ENCODE data around the gene GJA4. TPM values are rescaled to one million over a fixed set of nuclear protein-coding genes. Genes with fewer than 3 reads are reported as not detected.

GJA4 gene
- total RNA-seq (2014; rRNA removed; shearing (Covaris generic)): not detected in 2 replicates

DNA sequence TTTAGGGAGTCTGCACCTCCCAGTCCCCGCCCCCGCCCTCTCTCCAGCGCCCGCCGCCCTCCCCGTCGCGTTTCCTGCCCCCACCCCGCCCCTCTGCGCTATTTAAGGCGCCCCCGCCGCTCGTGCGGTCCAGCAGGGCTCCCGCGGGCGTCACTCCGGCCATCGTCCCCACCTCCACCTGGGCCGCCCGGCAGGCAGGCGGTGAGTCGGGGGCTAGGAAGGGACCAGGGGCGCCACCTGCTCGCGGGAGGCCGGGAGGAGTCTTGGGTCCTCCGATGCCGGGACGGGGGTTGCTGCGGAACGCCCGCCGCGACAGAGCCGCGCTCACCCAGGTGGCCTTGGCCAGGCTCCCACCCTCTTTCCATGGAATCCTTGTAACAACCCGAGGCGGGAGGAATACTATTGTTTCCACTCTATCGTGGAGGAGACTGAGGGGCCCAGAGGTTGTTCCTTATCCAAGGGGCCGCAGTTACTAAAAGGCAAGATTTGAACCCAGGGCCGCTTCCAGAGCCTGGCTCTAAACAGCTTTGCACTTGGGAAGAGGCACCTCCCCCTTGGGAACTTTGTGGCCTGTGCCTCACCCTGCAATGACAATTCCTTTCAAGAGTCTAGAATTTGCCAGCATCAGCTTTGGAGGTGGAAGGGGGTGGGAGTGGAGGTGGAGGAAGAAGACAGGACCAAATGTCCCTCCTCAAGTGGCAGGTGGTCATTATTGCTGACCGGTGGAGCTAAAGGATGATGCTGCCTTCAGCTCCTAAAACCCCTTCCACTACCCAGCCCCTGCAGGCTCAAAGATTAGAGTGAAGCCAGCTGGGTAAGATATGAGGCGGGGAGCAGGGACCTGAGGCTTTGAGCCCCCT is at the start of gene GJA4:
Gene GJA4, plus strand, starts transcription at position 132 of the 860 bp plus-strand sequence. CDS start 1,215 bp downstream, outside the sequence.
- DNase-seq (ENCODE audit: low spot score): no peak

DNA sequence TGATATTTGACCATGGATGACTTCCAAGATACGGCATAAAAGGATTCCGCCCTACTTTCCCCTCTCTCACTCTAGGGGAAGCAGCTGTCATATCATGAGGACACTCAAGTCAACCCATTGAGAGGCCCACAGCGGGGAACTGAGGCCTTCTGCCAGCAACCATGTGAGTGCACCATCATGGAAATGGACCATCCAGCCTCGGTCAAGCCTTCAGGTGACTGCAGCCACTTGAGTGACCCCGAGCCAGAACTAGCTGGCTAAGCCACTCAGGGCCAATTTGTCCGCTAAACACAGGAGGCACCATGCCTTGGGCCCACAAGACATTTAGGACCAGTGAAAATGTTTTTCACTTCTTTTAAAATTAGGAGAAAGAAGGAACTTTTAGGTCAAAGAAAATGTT is 49.0 kb upstream of the GJA4 start:
- no peak for DNase-seq (ENCODE audit: low spot score)

DNA sequence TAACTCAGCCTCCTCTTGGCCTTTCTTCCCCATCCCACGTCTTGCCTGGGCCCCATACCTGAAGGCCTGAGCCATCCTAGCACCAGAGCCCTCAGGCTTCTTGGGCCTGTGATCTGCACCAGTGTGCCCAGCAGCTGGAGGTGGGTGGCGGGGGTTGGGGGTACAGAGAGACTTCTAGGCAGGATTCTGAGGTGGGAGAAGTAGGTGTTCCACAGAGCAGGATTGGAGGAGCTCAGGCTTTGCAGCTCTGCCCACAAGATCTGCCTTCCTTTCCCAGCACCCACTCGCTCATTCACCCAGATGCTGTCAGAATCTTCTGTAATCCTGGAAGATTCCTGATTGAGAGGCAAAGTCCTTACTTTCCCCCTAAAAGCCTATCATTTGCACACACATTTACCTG is 47.9 kb upstream of the GJA4 start:
- DNase-seq (ENCODE audit: low spot score): no peak

DNA sequence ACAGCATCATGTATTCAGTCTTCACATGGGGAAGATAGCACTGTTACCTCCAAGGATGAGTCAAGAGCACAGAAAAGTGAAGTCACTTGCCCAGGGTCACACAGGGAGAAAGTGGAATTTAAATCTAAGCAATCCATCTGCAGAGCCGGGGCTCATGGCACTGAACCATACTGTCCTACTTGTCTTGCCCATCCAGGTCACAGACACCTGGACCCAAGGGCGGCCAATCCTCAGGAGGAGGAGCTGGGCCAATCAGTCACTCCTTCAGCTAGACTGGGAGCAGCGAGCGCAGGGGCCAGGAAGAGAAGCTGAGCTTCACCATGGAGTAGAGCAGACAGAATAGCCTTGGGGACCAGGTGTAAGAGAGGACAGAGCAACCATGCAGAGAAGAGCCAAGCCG is 47.1 kb upstream of the GJA4 start:
- DNase-seq (ENCODE audit: low spot score): no peak

DNA sequence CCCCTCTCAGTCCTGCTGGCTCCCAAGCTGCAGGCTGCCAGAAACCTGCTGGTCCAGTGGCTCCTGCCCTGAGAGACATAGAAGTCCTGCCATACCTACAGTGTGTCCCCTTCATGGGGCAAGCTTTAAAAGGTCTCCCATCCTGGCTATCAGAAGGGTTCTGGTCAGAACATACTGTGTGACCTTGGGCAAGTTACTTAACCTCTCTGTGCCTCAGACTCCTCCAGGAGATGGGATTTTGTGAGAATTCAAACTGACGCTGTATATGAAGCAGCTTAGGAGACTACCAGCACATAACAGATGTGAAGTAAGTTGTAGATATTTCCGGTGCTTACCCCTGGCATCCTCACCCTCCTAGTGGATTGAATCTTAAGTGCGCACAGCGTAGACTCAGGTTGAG is 46.7 kb upstream of the GJA4 start:
- DNase-seq (ENCODE audit: low spot score): no peak

DNA sequence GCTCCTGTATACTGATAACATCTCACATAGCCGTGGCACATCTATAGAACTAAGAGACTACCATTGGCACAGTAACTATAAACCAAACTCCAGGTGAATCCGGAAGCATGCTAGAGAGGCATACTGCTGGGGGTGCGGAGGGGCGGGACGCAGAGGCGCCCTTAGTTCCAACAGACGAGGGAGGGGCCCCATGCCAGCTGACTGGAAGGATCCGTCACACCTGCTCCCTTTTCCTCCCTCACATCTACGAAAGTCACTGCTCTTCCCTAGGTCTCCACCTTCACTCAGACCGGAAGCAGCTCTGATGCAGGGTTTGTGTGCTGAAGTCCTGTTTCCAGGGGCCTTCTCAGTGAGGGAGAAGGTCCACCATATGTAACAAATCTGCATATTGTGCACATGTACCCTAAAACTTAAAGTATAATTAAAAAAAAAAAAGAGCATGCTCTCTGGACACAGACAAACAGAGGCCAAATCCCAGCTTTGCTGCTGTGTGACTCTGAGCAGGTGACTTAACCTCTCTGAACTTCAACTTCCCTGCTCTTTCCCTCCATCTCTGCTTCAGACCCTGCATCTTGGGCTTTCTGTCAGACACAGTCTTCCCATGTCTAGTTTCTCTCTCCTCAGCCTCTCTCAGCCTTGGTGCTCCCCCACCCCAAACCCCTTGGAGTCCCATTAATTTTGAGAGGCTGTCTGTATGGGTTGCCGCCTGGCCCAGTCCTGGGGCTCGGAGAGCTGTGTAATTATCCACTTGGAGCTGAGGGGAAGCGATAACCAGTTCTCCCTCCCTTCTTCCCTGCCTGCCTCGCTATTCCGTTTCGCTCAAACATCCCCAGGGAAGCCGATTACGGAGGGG is 45.8 kb upstream of the GJA4 start:
- DNase-seq (ENCODE audit: low spot score): no peak

DNA sequence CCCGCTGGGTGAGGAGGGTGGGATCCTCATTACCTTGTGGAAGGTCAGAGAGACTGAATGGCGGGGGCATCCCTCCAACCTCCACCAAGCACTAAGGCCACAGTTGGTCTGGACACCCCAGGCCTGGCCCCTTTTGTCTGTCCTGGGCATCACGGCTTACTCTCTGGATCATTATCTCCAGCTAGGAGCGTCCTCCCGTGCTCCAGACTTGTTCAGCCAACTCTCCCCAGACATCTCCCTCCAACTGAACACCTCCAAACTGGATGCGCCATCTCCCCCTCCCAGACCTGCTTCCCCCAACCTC is 45.2 kb upstream of the GJA4 start:
- DNase-seq (ENCODE audit: low spot score): no peak

DNA sequence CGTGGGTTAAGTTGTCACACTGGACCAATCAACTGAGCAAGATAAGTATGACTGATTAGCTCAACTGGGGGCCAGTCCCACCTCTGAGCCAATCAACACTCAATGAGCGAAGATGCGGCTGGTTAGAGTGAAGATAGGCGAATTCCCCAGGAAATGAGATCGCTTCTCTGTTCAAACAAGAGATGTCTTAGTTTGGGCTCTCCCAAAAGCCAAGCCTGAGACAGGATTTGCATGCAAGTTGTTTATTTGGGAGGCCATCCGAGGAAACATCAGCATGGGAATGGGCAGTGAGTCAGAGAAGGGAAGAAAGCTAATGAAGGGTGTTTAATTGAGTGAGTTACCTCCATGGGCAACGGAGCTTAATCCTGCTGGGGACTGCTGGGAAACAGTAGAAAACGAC is 42.8 kb upstream of the GJA4 start:
- no peak for DNase-seq (ENCODE audit: low spot score)

DNA sequence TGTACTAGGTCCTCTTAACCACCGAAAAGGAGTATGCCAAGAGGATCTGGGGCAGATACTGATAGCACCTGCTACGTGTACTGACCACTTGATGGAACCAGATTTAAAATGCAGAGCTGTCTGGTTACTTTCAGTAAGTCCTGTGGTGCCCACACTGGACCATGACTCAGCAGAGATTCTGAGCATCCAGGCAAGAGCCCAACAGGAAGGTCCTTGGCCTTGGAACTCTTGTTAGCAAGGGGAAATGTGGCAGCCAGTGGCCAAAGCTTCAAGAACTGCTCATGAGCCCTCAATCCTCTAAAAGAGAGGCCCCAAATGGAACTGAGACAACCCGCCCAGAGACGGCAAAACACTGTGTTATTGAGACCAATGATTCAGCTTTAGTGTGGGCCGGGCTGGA is 42.2 kb upstream of the GJA4 start:
- no peak for DNase-seq (ENCODE audit: low spot score)

DNA sequence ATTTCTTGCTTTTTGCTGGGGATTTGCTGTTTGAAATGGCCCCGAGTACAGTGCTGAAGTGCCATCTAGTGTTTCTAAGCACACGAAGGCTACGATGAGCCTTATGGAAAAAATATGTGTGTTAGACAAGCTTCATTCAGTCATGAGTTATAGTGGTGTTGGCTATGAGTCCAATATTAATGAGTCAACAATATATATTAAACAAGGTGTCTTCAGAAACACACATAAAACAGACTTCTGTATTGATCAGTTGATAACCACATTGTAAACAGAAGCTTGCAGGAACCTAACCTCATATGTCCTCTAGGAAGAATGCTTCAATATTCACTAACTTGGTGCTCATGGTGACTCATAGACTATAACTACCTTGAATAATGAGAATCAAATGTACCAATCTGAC is 39.6 kb upstream of the GJA4 start:
- DNase-seq (ENCODE audit: low spot score): no peak

DNA sequence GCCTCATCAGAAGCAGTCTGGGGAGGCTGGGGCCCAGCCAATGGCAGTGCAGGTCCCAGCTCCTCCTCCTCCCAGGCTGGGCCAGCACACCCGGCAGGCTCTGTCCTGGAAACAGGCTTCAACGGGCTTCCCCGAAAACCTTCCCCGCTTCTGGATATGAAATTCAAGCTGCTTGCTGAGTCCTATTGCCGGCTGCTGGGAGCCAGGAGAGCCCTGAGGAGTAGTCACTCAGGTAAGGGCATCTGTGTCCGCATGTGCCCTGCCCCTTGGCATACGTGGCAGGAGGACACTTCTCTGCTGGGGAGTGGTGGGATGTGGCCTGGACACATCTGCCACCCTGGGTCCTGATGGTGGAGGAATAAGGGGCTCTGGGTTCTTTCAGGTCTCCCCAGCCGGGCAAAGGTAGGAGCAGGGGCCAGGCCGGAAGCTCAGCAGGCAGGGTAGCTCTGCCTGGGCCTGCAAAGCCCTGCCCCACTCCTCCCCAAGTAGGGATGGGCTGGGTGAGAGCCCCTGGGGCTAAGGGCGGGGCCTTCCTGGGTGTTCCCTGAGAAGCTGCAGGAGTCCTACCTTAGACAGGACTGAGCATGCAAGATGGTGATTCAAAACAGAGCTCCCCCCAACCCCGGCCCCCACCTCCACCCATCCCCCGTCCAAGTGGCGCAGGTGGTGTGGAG is 37.7 kb upstream of the GJA4 start, which contains the start of gene GJB5:
Gene GJB5, plus strand, starts transcription at position 84 of the 674 bp plus-strand sequence. CDS start 2,284 bp downstream, outside the sequence.
- DNase-seq (ENCODE audit: low spot score): no peak

DNA sequence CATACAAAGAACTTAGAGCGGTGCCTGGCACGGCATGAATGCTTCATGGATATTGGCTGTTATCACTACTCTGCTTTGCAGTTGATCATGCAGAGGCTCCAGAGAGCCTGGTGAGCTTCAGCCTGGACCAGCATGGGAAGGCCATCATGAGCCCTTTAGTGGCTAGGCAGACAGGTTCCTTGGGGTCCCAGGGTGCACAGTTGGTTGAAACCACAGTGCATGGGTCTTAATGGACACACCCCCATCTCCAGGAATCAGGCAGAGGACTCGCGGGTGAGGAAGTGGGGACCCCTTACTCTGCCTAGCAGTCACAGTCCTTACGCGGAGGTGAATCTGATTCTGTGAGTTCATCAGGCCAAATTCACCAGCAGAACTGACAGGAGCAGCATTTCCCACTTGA is 36.8 kb upstream of the GJA4 start:
- DNase-seq (ENCODE audit: low spot score): no peak

DNA sequence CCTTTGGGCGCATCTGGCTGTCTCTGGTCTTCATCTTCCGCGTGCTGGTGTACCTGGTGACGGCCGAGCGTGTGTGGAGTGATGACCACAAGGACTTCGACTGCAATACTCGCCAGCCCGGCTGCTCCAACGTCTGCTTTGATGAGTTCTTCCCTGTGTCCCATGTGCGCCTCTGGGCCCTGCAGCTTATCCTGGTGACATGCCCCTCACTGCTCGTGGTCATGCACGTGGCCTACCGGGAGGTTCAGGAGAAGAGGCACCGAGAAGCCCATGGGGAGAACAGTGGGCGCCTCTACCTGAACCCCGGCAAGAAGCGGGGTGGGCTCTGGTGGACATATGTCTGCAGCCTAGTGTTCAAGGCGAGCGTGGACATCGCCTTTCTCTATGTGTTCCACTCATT is 35.4 kb upstream of the GJA4 start:
- DNase-seq (ENCODE audit: low spot score): no peak

DNA sequence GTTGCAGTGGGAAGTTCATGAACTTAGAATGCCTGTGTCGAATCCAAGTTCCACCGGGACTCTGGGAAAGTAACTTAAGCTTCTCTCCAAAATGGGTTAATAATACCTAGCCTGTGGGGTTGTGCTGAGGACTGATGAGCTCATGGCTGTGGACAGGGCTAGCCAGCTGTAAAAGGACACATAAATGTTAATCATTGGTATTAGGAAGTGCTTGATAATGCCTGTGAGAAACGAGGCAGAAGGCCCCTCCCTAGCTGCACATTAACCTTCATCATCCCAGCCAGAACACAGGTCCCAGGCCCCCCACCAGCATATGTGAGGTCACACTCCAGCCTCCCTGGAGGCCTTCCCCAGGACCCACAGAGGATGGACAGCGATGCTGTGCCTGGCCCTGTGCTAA is 34.0 kb upstream of the GJA4 start:
- DNase-seq (ENCODE audit: low spot score): no peak

DNA sequence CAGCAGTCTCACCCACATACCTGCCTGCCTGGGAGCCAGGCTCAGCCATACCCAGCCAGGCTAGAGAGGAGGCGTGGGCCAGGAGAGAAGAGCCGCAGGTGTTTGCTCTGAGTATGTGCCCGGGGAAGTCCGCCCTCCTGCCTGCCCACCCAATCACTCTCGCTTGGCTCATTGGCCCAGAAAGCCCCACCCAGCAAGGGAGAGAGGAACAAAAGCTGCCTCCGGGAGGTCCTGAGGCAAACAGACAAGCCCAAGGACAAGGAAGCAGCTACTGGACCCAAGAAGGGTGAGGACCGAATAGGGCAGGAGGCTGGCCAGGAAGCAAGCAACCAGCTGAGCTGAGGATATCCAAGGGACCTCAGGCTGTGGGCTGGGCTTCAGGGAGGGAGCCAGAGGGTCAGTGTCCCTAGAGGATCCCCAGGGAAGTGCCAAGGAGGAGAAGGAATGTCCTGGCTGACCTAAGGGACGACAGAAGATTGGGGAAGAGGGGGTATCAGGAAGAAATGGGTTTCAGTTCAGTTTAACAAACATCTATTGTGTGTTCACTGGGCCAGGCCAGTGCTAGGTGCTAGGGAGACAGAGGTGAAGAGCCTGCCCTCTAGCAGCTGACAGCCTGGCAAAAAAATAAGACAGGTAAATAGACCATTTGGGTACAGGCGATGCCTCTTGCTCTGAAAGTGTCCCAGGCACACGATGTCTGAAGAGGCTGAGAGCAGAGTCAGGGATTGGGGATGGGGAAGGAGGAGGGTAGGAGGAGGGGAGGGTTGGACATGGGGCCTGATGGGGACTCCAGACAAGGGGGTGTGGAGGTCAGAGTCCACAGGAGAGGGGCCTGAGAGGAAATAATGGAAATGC is 33.1 kb upstream of the GJA4 start, which contains the start of gene GJB4:
Gene GJB4, plus strand, starts transcription at position 238 of the 855 bp plus-strand sequence. CDS start 1,515 bp downstream, outside the sequence.
- DNase-seq (ENCODE audit: low spot score): no peak

DNA sequence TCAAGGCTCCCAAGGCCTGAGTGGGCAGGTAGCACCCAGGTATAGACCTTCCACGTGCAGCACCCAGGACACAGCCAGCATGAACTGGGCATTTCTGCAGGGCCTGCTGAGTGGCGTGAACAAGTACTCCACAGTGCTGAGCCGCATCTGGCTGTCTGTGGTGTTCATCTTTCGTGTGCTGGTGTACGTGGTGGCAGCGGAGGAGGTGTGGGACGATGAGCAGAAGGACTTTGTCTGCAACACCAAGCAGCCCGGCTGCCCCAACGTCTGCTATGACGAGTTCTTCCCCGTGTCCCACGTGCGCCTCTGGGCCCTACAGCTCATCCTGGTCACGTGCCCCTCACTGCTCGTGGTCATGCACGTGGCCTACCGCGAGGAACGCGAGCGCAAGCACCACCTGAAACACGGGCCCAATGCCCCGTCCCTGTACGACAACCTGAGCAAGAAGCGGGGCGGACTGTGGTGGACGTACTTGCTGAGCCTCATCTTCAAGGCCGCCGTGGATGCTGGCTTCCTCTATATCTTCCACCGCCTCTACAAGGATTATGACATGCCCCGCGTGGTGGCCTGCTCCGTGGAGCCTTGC is 31.5 kb upstream of the GJA4 start:
- DNase-seq (ENCODE audit: low spot score): no peak

DNA sequence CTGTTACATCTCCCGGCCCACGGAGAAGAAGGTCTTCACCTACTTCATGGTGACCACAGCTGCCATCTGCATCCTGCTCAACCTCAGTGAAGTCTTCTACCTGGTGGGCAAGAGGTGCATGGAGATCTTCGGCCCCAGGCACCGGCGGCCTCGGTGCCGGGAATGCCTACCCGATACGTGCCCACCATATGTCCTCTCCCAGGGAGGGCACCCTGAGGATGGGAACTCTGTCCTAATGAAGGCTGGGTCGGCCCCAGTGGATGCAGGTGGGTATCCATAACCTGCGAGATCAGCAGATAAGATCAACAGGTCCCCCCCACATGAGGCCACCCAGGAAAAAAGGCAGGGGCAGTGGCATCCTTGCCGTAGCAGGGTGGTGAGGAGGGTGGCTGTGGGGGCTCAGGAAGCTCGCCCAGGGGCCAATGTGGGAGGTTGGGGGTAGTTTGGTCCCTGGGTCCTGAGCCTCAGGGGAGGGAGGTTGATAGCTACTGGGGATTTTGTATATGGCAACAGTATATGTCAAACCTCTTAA is 31.0 kb upstream of the GJA4 start:
- no peak for DNase-seq (ENCODE audit: low spot score)

DNA sequence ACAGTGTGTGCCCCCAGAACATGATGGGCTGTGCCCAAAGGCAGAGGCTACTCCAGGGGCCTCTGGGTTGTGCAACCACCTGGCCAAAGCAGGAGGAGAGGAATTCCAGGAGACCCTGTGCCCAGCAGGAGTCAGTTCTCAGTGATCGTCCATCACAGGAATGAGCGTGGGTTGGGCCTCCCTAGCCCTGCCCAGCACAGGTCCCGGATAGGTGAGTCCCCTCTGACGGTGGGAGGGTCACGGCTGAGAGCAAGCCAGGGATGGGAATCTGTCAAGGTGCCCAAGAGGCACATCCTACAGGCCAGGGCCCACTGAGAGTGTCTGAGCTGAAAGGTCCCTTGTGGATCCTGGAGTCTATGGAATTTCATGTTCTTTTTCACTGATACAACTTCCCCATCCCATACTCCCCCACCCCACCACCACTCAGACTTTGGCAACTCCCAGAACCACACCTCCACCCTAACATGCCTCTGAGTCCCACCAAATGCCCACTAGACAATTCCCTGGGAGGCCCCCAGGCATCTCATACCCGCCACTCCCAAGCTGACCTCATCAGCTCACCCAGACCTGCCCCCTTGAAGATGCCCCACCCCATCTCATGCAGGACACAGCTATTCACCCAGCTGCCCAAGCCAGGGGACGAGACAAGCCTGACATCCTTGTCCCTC is 30.2 kb upstream of the GJA4 start:
- DNase-seq (ENCODE audit: low spot score): peak; percentile 19

DNA sequence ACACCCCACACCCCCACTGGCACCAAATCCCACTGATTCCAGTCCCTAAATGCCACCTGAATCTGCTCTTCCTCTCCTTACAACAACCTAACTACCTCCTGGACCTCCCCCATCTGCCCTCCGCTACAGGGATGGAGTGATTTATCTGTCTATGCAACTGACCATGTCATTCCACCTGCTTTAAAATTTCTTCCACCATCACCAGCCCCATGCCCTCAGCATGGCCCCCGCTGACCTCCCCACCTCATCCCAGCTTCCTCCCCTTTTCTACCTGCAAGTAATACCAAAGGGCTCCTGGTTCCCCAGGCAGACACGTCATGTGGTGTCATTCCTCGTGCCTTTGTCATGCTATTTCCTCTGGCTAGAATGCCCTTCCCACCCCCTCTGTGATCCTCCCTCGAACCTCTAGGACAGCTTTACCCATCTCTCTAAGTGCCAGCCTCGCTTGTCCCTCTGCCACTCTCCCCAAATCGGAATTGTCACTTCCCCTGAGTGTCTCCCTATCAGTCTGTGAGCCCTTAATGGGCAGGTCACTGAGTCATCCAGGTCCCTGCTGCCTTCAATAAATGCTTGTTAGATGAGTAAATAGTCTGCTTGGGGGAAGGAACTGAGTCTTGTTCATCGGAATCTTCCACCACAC is 29.5 kb upstream of the GJA4 start:
- DNase-seq (ENCODE audit: low spot score): peak; percentile 73

DNA sequence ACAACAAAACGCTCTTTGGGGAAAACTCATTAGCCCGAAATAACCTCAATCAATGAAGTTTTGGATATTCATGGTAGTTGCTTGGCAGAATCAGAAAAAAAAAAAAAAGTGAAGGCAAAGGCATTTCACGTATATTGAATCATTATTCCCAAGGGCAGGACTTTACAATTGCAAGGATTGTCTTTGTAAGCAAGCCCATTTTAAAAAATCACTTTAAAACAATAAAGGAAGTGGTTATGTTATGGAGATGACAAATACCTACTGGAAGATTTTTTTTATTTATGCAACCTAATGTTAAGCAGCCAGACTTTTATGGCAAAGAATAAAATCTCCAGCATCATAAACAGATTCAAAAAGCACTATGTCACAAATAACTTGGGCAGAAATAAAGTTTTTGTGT is 23.9 kb upstream of the GJA4 start:
- DNase-seq (ENCODE audit: low spot score): no peak

All from A172 (cell line).